IMR-90 (cell line): ENCODE measurements around the gene CD81. TPM values are rescaled to one million over a fixed set of nuclear protein-coding genes. Genes with fewer than 3 reads are reported as not detected.

ENCODE experiments used
- ATAC-seq: fragments of 200-7000 bp; cut with Tn5 transposase; 2 replicates; pipeline ENCODE4 v1.9.1; 2020; ENCODE audit warnings: low read depth, mild to moderate bottlenecking, moderate library complexity
- BruUV-seq: library from RNA; stranded (reverse); fragments of 400-500 nt; replicated peaks from 2 replicates; lab custom pipeline; 2021; lab: Mats Ljungman, UMichigan
- CTCF ChIA-PET: fragments of 300-600 bp; formaldehyde crosslinking; extraction: SDS; loops from one replicate; lab custom pipeline; 2021; ENCODE audit warnings: antibody characterized with exemption; lab: Yijun Ruan, JAX
- POLR2A ChIA-PET: fragments of 300-600 bp; sonication (Branson Sonifier 250); formaldehyde crosslinking; loops from one replicate; lab custom pipeline; 2022; ENCODE audit warnings: antibody characterized with exemption; ENCODE audit not compliant: unreplicated experiment; lab: Charles Lee
- DNase-seq: peaks from one replicate; pipeline ENCODE4 v3.0.0; 2013
- H2AFZ ChIP-seq: replicated peaks from 2 replicates; pipeline ENCODE3; 2013; ENCODE audit warnings: low read length, mild to moderate bottlenecking; ENCODE audit not compliant: poor library complexity
- H2AK5ac ChIP-seq: 2 replicates; pipeline ENCODE4 v1.6.1; 2013; ENCODE audit warnings: low read depth, low read length, inconsistent platforms
- H2AK9ac ChIP-seq: replicated peaks from 2 replicates; pipeline ENCODE3; 2013; ENCODE audit warnings: mild to moderate bottlenecking, low read depth, low read length, moderate library complexity; ENCODE audit not compliant: poor library complexity
- H2BK120ac ChIP-seq: 2 replicates; pipeline ENCODE4 v1.6.1; 2013; ENCODE audit warnings: low read depth, low read length, inconsistent platforms
- H2BK15ac ChIP-seq: 3 replicates; pipeline ENCODE4 v1.6.1; 2013; ENCODE audit warnings: low read depth, low read length, inconsistent platforms
- H2BK20ac ChIP-seq: 2 replicates; pipeline ENCODE4 v1.6.1; 2013; ENCODE audit warnings: low read depth, mild to moderate bottlenecking, inconsistent platforms, low read length, moderate library complexity
- H2BK5ac ChIP-seq: 2 replicates; pipeline ENCODE4 v1.6.1; 2013; ENCODE audit warnings: mild to moderate bottlenecking, low read depth, low read length, inconsistent platforms; ENCODE audit not compliant: poor library complexity, severe bottlenecking
- H3K14ac ChIP-seq: replicated peaks from 2 replicates; pipeline ENCODE4 v1.6.1; 2013; ENCODE audit warnings: low read depth, low read length, inconsistent platforms
- H3K18ac ChIP-seq: 2 replicates; pipeline ENCODE4 v1.6.1; 2013; ENCODE audit warnings: low read depth, low read length, control low read depth
- H3K23ac ChIP-seq: 2 replicates; pipeline ENCODE4 v1.6.1; 2013; ENCODE audit warnings: low read depth, low read length, inconsistent platforms
- H3K27ac ChIP-seq: 2 replicates; pipeline ENCODE4 v1.5.1; 2013; ENCODE audit warnings: mild to moderate bottlenecking, control low read depth, low read length; ENCODE audit not compliant: insufficient read depth
- H3K27me3 ChIP-seq: 2 replicates; pipeline ENCODE4 v1.6.1; 2013; ENCODE audit warnings: low read length; ENCODE audit not compliant: control insufficient read depth, insufficient read depth
- H3K36me3 ChIP-seq: 2 replicates; pipeline ENCODE4 v1.6.1; 2013; ENCODE audit warnings: low read length, mixed read lengths; ENCODE audit not compliant: control insufficient read depth, insufficient read depth
- H3K4ac ChIP-seq: 2 replicates; pipeline ENCODE4 v1.6.1; 2013; ENCODE audit warnings: low read depth, low read length, inconsistent platforms
- H3K4me1 ChIP-seq: 2 replicates; pipeline ENCODE4 v1.6.1; 2013; ENCODE audit warnings: low read length, mixed read lengths; ENCODE audit not compliant: control insufficient read depth, insufficient read depth
- H3K4me2 ChIP-seq: 2 replicates; pipeline ENCODE4 v1.6.1; 2013; ENCODE audit warnings: low read depth, mild to moderate bottlenecking, control low read depth, low read length, moderate library complexity
- H3K4me3 ChIP-seq: 2 replicates; pipeline ENCODE4 v1.5.1; 2013; ENCODE audit warnings: low read depth, mild to moderate bottlenecking, control low read depth, low read length, moderate library complexity; ENCODE audit not compliant: insufficient read depth
- H3K56ac ChIP-seq: 2 replicates; pipeline ENCODE4 v1.6.1; 2013; ENCODE audit warnings: low read length, inconsistent platforms; ENCODE audit not compliant: insufficient read depth; ENCODE audit errors: extremely low read depth
- H3K79me1 ChIP-seq, 2 experiments: 2 replicates each; pipeline ENCODE4 v1.6.1; 2013; ENCODE audit warnings: low read length in 2 of 2, inconsistent platforms in 1 of 2, low read depth in 1 of 2
- H3K9ac ChIP-seq: 2 replicates; pipeline ENCODE4 v1.6.1; 2013; ENCODE audit warnings: low read depth, low read length, control low read depth
- H3K9me1 ChIP-seq: 2 replicates; pipeline ENCODE4 v1.6.1; 2013; ENCODE audit warnings: low read length, inconsistent platforms; ENCODE audit not compliant: insufficient read depth
- H3K9me3 ChIP-seq: 2 replicates; pipeline ENCODE4 v1.6.1; 2013; ENCODE audit warnings: low read length; ENCODE audit not compliant: control insufficient read depth, insufficient read depth
- H4K20me1 ChIP-seq: 2 replicates; pipeline ENCODE4 v1.6.1; 2013; ENCODE audit warnings: low read length, inconsistent platforms; ENCODE audit not compliant: insufficient read depth
- H4K5ac ChIP-seq: 2 replicates; pipeline ENCODE4 v1.6.1; 2013; ENCODE audit warnings: mild to moderate bottlenecking, low read depth, low read length, control low read depth
- H4K8ac ChIP-seq, 2 experiments: 2 replicates each; pipeline ENCODE4 v1.6.1; 2013; ENCODE audit warnings: low read depth in 2 of 2, low read length in 2 of 2, control low read depth in 1 of 2, inconsistent platforms in 1 of 2
- H4K91ac ChIP-seq: 2 replicates; pipeline ENCODE4 v1.6.1; 2013; ENCODE audit warnings: low read depth, low read length, inconsistent platforms; ENCODE audit not compliant: insufficient read depth
- CEBPB ChIP-seq: IDR thresholded peaks from 2 replicates; pipeline ENCODE4 v1.6.1; 2012; ENCODE audit warnings: low read depth, low read length, improper control_type of control experiment
- FOS ChIP-seq: fragments of 150-350 bp; IDR thresholded peaks from 2 replicates; pipeline ENCODE4 v1.6.1; 2016; ENCODE audit warnings: low read depth, low read length
- MAFK ChIP-seq: IDR thresholded peaks from 2 replicates; pipeline ENCODE4 v1.6.1; 2012; ENCODE audit warnings: low read depth, low read length, improper control_type of control experiment
- MXI1 ChIP-seq: IDR thresholded peaks from 2 replicates; pipeline ENCODE4 v1.6.1; 2012; ENCODE audit warnings: low read depth, mild to moderate bottlenecking, low read length, moderate library complexity, borderline replicate concordance
- RAD21 ChIP-seq: IDR thresholded peaks from 2 replicates; pipeline ENCODE4 v1.6.1; 2012; ENCODE audit warnings: low read length, improper control_type of control experiment
- RCOR1 ChIP-seq: IDR thresholded peaks from 2 replicates; pipeline ENCODE4 v1.6.1; 2012; ENCODE audit warnings: mild to moderate bottlenecking, low read length, improper control_type of control experiment; ENCODE audit not compliant: insufficient replicate concordance
- RFX5 ChIP-seq: IDR thresholded peaks from 2 replicates; pipeline ENCODE4 v1.8.0; 2012; ENCODE audit warnings: low read depth, mild to moderate bottlenecking, low read length, moderate library complexity
- SMC3 ChIP-seq: fragments of 150-350 bp; IDR thresholded peaks from 2 replicates; pipeline ENCODE4 v1.6.1; 2016; ENCODE audit warnings: low read depth, mild to moderate bottlenecking, antibody characterized with exemption, low read length, moderate library complexity
- WGBS, 2 experiments: methylation state at CpG; one replicate each; pipeline versions ENCODE4 v1.1.5 to v1.1.7; 2013; ENCODE audit warnings: missing lambda C conversion rate in 2 of 2; ENCODE audit not compliant: insufficient read length in 1 of 2; ENCODE audit errors: extremely low coverage in 2 of 2; 5-methylcytosine and 5-hydroxymethylcytosine counted together
- dilution Hi-C: fragments of 300-500 bp; cut with HindIII; formaldehyde crosslinking; loops from one replicate; pipeline ENCODE4 v1.14.3; 2018; ENCODE audit warnings: low sequenced_read_pairs; ENCODE audit not compliant: unreplicated experiment
- in situ Hi-C: fragments of 300-500 bp; cut with MboI; formaldehyde crosslinking; loops from 3 replicates; pipeline ENCODE4 v1.14.3; 2019; ENCODE audit warnings: low sequenced_read_pairs, inconsistent platforms, mixed read lengths
- intact Hi-C: fragments of 100-400 bp; cut with micrococcal nuclease; formaldehyde crosslinking; loops from 2 replicates; pipeline ENCODE4 v1.10.0; 2022
- polyA plus RNA-seq, 3 experiments: library from polyadenylated mRNA; depleted of rRNA; stranded (reverse); fragments of >200 nt; gene quantifications; 2 replicates each; pipeline ENCODE4 v1.2.3, GENCODE V29; 2012; ENCODE audit warnings: low replicate concordance in 1 of 3
- total RNA-seq: library from RNA; depleted of rRNA; stranded (reverse); fragments of >200 nt; gene quantifications from 2 replicates; pipeline ENCODE4 v1.2.3, GENCODE V29; 2012
- TF ChIP-seq, protein P1 (sequence below): fragments of 150-350 bp; IDR thresholded peaks from 2 replicates; pipeline ENCODE4 v1.6.1; 2016; ENCODE audit warnings: low read depth, mild to moderate bottlenecking, low read length, moderate library complexity, borderline replicate concordance

The CD81 gene
- total and polyA plus RNA-seq, 2 of the 4 experiments (the other 2 are of a cell fraction) = 159 to 689 TPM

DNA sequence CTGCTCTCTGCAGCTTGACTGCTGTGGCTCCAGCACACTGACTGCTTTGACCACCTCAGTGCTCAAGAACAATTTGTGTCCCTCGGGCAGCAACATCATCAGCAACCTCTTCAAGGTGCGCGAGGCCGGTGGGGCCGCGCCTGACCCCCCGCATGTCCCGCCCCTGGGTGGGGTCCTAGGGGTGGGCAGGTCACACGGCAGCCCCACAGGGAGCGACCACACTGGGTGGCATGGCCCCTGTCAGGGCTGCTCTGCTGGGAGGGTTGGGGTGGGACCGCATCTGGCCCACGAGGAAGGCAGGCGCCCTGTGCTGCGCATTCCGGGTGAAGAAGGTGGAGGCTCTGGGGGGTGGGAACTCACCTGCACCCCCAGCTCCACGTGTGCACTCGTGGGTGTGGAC is 18.7 kb downstream of the CD81 start:
- DNase-seq (no peak), ATAC-seq (no peak)
- Histone ChIP-seq H3K9me3 (no peaks in the 10 kb centered on the region), H3K9me1 (no peaks in the 10 kb centered on the region), H3K56ac (no peak overlapping the region), H3K79me1 (peaks cover 13 to 27% of the 10 kb centered on the region in 2 experiments), H2BK20ac (no peak overlapping the region), H4K8ac (no peak overlapping the region), H3K23ac (no peak overlapping the region), H2BK120ac (no peak overlapping the region), H3K18ac (no peak overlapping the region), H4K5ac (no peak overlapping the region), H2BK15ac (no peak overlapping the region), H3K4me1 (peaks cover 10% of the 10 kb centered on the region), H3K4ac (no peak overlapping the region), H2AK9ac (no peak overlapping the region), H3K27me3 (no peaks in the 10 kb centered on the region), H2AFZ (no peak overlapping the region), H3K4me2 (no peak overlapping the region), H3K27ac (no peak overlapping the region), H4K20me1 (peaks cover 15% of the 10 kb centered on the region), H3K36me3 (peaks cover 53% of the 10 kb centered on the region), H3K14ac (no peak overlapping the region), H3K4me3 (no peak overlapping the region), H2AK5ac (no peak overlapping the region), H2BK5ac (no peak overlapping the region), H3K9ac (no peak overlapping the region), H4K91ac (no peak overlapping the region)
- intact Hi-C loops = no loop called here
- dilution Hi-C loops = no loop called here
- TF ChIP-seq RCOR1 = no peak
- TF ChIP-seq SMC3 = no peak
- no peak for TF ChIP-seq FOS
- no peak for TF ChIP-seq MXI1
- TF ChIP-seq, protein P1, sequence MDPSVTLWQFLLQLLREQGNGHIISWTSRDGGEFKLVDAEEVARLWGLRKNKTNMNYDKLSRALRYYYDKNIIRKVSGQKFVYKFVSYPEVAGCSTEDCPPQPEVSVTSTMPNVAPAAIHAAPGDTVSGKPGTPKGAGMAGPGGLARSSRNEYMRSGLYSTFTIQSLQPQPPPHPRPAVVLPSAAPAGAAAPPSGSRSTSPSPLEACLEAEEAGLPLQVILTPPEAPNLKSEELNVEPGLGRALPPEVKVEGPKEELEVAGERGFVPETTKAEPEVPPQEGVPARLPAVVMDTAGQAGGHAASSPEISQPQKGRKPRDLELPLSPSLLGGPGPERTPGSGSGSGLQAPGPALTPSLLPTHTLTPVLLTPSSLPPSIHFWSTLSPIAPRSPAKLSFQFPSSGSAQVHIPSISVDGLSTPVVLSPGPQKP = no peak
- TF ChIP-seq RAD21 = no peak
- no peak for TF ChIP-seq RFX5
- no peak for TF ChIP-seq MAFK
- TF ChIP-seq CEBPB = no peak
- in situ Hi-C loops = no loop called here
- 74% methylated on average over 2 of the region's 17 CpGs; no CpG with 5 or more reads in 1 of the 2 experiments for WGBS, 2 experiments
- CTCF ChIA-PET = no interaction called here
- no TSS peak for BruUV-seq
- POLR2A ChIA-PET = no interaction called here
